K562 (cell line): ENCODE data around the gene TRIAP1. TPM values are rescaled to one million over a fixed set of nuclear protein-coding genes. Genes with fewer than 3 reads are reported as not detected.

Experiments
- BDP1 ChIP-seq: IDR thresholded peaks from 3 replicates; pipeline ENCODE4 v1.6.1; 2011; ENCODE audit not compliant: insufficient read length, insufficient read depth
- CAMTA2 ChIP-seq: fragments of 250-450 bp; sonication (Bioruptor Pico); conservative IDR thresholded peaks from 2 replicates; pipeline ENCODE4 v1.5.1; 2022
- ELF2 ChIP-seq: fragments of 250-450 bp; sonication (Bioruptor Pico); IDR thresholded peaks from 2 replicates; pipeline ENCODE4 v1.5.0; 2021; ENCODE audit warnings: mild to moderate bottlenecking
- ESRRB ChIP-seq: fragments of 250-450 bp; sonication (Bioruptor Pico); IDR thresholded peaks from 2 replicates; pipeline ENCODE4 v1.5.0; 2020; ENCODE audit warnings: mild to moderate bottlenecking, moderate library complexity, borderline replicate concordance
- FOXJ3 ChIP-seq: sonication (generic); formaldehyde crosslinking; IDR thresholded peaks from 2 replicates; pipeline ENCODE4 v1.4.0; 2020; ENCODE audit warnings: mild to moderate bottlenecking, missing genetic modification reagents
- JUNB ChIP-seq: fragments of 450-650 bp; formaldehyde crosslinking; conservative IDR thresholded peaks from 2 replicates; pipeline ENCODE4 v1.4.0; 2020; ENCODE audit warnings: mild to moderate bottlenecking
- MYC ChIP-seq, 2 experiments: fragments of 250-450 bp in 1 of 2; sonication (Bioruptor Pico) in 1 of 2; IDR thresholded peaks; 2 replicates each; pipeline versions ENCODE4 v1.5.1 to v1.6.1; 2012 to 2021; ENCODE audit warnings: low read depth in 2 of 2, borderline replicate concordance in 1 of 2, improper control_type of control experiment in 1 of 2, low read length in 1 of 2, mild to moderate bottlenecking in 1 of 2, moderate library complexity in 1 of 2
- PYGO2 ChIP-seq: fragments of 450-650 bp; IDR thresholded peaks from 2 replicates; pipeline ENCODE4 v1.6.1; 2016; ENCODE audit warnings: mild to moderate bottlenecking, missing genetic modification characterization, moderate library complexity, missing compliant biosample characterization
- RFX7 ChIP-seq: fragments of 250-450 bp; sonication (Bioruptor Pico); IDR thresholded peaks from 2 replicates; pipeline ENCODE4 v1.5.1; 2021; ENCODE audit warnings: mild to moderate bottlenecking
- SETDB1 ChIP-seq: IDR thresholded peaks from one replicate; pipeline ENCODE4 v1.6.1; 2012; ENCODE audit warnings: low read length, control low read depth, inconsistent platforms
- SIN3B ChIP-seq: fragments of 450-650 bp; IDR thresholded peaks from 2 replicates; pipeline ENCODE4 v1.6.1; 2017; ENCODE audit warnings: low read depth, mild to moderate bottlenecking, moderate library complexity
- SMARCA5 ChIP-seq: fragments of 450-650 bp; IDR thresholded peaks from 2 replicates; pipeline ENCODE4 v1.6.1; 2016
- SMC3 ChIP-seq: conservative IDR thresholded peaks from 2 replicates; pipeline ENCODE4 v1.6.1; 2011; ENCODE audit warnings: low read depth, low read length, improper control_type of control experiment; ENCODE audit not compliant: insufficient read depth
- SRF ChIP-seq, 2 experiments: fragments of 250-450, 450-650 bp in 1 of 2; sonication (Bioruptor Pico) in 1 of 2; sonication (generic) in 1 of 2; formaldehyde crosslinking; IDR thresholded peaks; 2 replicates each; pipeline versions ENCODE4 v1.5.0 to v1.5.1; 2020 to 2022; ENCODE audit warnings: mild to moderate bottlenecking in 1 of 2, missing genetic modification reagents in 1 of 2
- TAF9B ChIP-seq: fragments of 450-650 bp; IDR thresholded peaks from 2 replicates; pipeline ENCODE4 v1.6.1; 2018; ENCODE audit warnings: mild to moderate bottlenecking; ENCODE audit not compliant: partially characterized antibody
- ZBTB17 ChIP-seq: fragments of 450-650 bp; formaldehyde crosslinking; IDR thresholded peaks from 2 replicates; pipeline ENCODE4 v1.4.0; 2020; ENCODE audit warnings: mild to moderate bottlenecking
- ZNF431 ChIP-seq: sonication (generic); formaldehyde crosslinking; IDR thresholded peaks from 2 replicates; pipeline ENCODE4 v1.8.0; 2022; ENCODE audit warnings: mild to moderate bottlenecking, missing genetic modification reagents
- polyA plus RNA-seq, 8 experiments: library from polyadenylated mRNA; depleted of rRNA in 4 of 8; stranded (reverse) in 5 of 8; unstranded in 3 of 8; fragments of >200 nt; fragmentation: Nextera tagmentation in 2 of 8; fragmentation: Illumina TruSeq in 1 of 8; extraction: Ambion mirVana in 2 of 8; extraction: Trizol in 1 of 8; gene quantifications; 2 replicates each; pipeline versions ENCODE4 v1.2.1 to v1.2.3, GENCODE V29; 2011 to 2014; ENCODE audit warnings: inconsistent platforms in 1 of 8, missing spikeins in 1 of 8
- total RNA-seq, 7 experiments: library from RNA; depleted of rRNA in 6 of 7; stranded (reverse); fragments of >200 nt in 6 of 7; fragmentation: Illumina TruSeq in 2 of 7; extraction: Trizol in 2 of 7; gene quantifications; 2 replicates each; pipeline versions ENCODE4 v1.2.1 to v1.2.3, GENCODE V29; 2011 to 2021; ENCODE audit warnings: low replicate concordance in 1 of 7
- TF ChIP-seq, protein P1 (sequence below): conservative IDR thresholded peaks from 2 replicates; pipeline ENCODE4 v1.6.1; 2011; ENCODE audit warnings: low read depth, mild to moderate bottlenecking, low read length; ENCODE audit not compliant: control insufficient read depth
- TF ChIP-seq, protein P2 (sequence below), 2 experiments: IDR thresholded peaks in 1 of 2; conservative IDR thresholded peaks in 1 of 2; 2 replicates each; pipeline ENCODE4 v1.6.1; 2016; ENCODE audit warnings: low read depth in 2 of 2, mild to moderate bottlenecking in 1 of 2, missing compliant biosample characterization in 1 of 2, missing genetic modification characterization in 1 of 2, moderate library complexity in 1 of 2
- TF ChIP-seq, protein P3 (sequence below), 2 experiments: IDR thresholded peaks; 2 replicates each; pipeline ENCODE4 v1.6.1; 2011; ENCODE audit warnings: borderline replicate concordance in 1 of 2, control low read depth in 1 of 2, low read depth in 1 of 2, low read length in 1 of 2, mild to moderate bottlenecking in 1 of 2, mixed read lengths in 1 of 2, moderate library complexity in 1 of 2; ENCODE audit not compliant: insufficient read depth in 1 of 2, insufficient read length in 1 of 2, poor library complexity in 1 of 2, severe bottlenecking in 1 of 2; ENCODE audit errors: extremely low read depth in 1 of 2
- TF ChIP-seq, protein P4 (sequence below): fragments of 450-650 bp; IDR thresholded peaks from 2 replicates; pipeline ENCODE4 v1.6.1; 2017; ENCODE audit warnings: mild to moderate bottlenecking, moderate library complexity

TRIAP1 gene
- total and polyA plus RNA-seq, 9 of the 15 experiments (the other 6 are each of a cell fraction or from before 2014, with no cell fraction given) = 37.3 to 354 (median 65.4) TPM

DNA sequence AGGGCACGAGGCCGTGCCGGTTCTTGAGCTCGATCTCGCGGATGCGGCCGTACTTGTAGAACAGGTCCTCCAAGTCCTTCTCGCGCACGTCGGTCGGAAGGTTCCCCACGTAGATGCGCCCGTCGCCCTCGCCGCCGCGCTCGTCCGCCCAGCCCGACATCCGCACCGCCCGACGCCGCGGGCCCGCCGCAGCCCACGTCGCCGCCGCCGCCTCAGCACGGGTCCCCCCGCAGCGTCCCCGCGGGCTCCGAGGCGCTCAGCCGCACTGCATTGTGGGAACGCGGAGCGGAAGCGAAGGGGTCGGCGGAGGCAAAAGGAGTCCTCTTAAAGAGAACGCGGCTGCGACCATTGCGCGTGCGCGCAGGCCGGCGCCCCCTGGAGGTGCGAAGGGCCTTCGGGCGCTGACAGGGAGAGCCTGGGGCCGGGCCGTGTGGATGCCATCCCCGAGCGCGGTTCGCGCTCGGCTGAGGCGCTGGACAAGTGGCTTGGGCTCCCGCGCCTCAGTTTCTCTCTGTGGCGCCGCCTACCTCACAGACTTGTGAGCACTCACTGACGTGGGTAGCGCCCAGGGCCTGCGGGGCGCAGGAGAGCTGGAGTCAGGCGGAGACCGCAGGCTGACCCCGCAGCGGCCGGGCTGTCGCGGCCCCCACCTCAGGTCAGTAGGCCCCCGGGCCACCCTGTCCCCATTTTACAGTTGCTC, 23.4 kb upstream of the TRIAP1 start, which contains the start of gene SRSF9 (continued):
- TF ChIP-seq, protein P1, sequence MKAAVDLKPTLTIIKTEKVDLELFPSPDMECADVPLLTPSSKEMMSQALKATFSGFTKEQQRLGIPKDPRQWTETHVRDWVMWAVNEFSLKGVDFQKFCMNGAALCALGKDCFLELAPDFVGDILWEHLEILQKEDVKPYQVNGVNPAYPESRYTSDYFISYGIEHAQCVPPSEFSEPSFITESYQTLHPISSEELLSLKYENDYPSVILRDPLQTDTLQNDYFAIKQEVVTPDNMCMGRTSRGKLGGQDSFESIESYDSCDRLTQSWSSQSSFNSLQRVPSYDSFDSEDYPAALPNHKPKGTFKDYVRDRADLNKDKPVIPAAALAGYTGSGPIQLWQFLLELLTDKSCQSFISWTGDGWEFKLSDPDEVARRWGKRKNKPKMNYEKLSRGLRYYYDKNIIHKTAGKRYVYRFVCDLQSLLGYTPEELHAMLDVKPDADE = 0 out of 2 replicates have a peak, but pooled peaks have one; percentile 18
- TF ChIP-seq SIN3B (peak; percentile 71), BDP1 (no peak), TAF9B (no peak), FOXJ3 (CRISPR knock-in tag) (no peak), SMC3 (0 out of 2 replicates have a peak, but pooled peaks have one; percentile 30), ELF2 (CRISPR knock-in tag) (peak; percentile 78), ZNF431 (CRISPR knock-in tag) (no peak), CAMTA2 (CRISPR knock-in tag) (0 out of 2 replicates have a peak, but pooled peaks have one; percentile 16), ZBTB17 (peak; percentile 66), SETDB1 (no peak), RFX7 (CRISPR knock-in tag) (no peak), SMARCA5 (no peak), MYC (IDR thresholded peaks at IDR 0.05; ENCODE audit: low read depth, low read length) (peak; percentile 82), MYC (CRISPR knock-in tag; IDR thresholded peaks at IDR 0.05; ENCODE audit: borderline replicate concordance, low read depth) (peak; percentile 49; the same call in 1 of the 2 replicates), ESRRB (no peak), JUNB (CRISPR knock-in tag) (no peak), PYGO2 (tag) (no peak), SRF (CRISPR knock-in tag; IDR thresholded peaks at IDR 0.05) (no peak)
- TF ChIP-seq, protein P2, sequence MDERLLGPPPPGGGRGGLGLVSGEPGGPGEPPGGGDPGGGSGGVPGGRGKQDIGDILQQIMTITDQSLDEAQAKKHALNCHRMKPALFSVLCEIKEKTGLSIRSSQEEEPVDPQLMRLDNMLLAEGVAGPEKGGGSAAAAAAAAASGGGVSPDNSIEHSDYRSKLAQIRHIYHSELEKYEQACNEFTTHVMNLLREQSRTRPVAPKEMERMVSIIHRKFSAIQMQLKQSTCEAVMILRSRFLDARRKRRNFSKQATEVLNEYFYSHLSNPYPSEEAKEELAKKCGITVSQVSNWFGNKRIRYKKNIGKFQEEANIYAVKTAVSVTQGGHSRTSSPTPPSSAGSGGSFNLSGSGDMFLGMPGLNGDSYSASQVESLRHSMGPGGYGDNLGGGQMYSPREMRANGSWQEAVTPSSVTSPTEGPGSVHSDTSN (CRISPR knock-in tag; IDR thresholded peaks at IDR 0.05; ENCODE audit: low read depth) = no peak
- TF ChIP-seq, protein P2 (tag; conservative IDR thresholded peaks at IDR 0.05; ENCODE audit: low read depth) = no peak
- TF ChIP-seq, protein P3, sequence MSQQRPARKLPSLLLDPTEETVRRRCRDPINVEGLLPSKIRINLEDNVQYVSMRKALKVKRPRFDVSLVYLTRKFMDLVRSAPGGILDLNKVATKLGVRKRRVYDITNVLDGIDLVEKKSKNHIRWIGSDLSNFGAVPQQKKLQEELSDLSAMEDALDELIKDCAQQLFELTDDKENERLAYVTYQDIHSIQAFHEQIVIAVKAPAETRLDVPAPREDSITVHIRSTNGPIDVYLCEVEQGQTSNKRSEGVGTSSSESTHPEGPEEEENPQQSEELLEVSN (IDR thresholded peaks at IDR 0.05; ENCODE audit: borderline replicate concordance in 1 of 2, extremely low read depth in 1 of 2, insufficient read depth in 1 of 2, insufficient read length in 1 of 2, low read depth in 1 of 2, low read length in 1 of 2, poor library complexity in 1 of 2, severe bottlenecking in 1 of 2) = peak in 1 of 2 experiments; percentile 88
- TF ChIP-seq, protein P4, sequence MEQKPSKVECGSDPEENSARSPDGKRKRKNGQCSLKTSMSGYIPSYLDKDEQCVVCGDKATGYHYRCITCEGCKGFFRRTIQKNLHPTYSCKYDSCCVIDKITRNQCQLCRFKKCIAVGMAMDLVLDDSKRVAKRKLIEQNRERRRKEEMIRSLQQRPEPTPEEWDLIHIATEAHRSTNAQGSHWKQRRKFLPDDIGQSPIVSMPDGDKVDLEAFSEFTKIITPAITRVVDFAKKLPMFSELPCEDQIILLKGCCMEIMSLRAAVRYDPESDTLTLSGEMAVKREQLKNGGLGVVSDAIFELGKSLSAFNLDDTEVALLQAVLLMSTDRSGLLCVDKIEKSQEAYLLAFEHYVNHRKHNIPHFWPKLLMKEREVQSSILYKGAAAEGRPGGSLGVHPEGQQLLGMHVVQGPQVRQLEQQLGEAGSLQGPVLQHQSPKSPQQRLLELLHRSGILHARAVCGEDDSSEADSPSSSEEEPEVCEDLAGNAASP = no peak
